GM21825 (cell line): ENCODE data around the gene ATG3.
"Not testable (repeated sequence)": the region's sequence is repeated elsewhere in the genome, so short reads cannot be mapped to it uniquely, and the experiment has no call there.

Experiments
- ATAC-seq: cut with Tn5 transposase; IDR thresholded peaks from one replicate; pipeline ENCODE4 v1.9.1; 2021; ENCODE audit warnings: mild to moderate bottlenecking, moderate library complexity; ENCODE audit not compliant: unreplicated experiment

The ATG3 gene

GRCh38 chr3:112498914-112499711, 62.6 kb downstream of the ATG3 start, which contains the start of gene BTLA:
BTLA (minus strand) TSS chr3:112499472; CDS start chr3:112499358, 114 bp downstream.
- ATAC-seq: peak; percentile 48

GRCh38 chr3:112497897-112498548, 63.7 kb downstream of the ATG3 start:
- ATAC-seq: no peak

GRCh38 chr3:112496366-112497067, 65.2 kb downstream of the ATG3 start:
- ATAC-seq: no peak

GRCh38 chr3:112494448-112494767, 67.4 kb downstream of the ATG3 start:
- not testable (repeated sequence) for ATAC-seq

- no peak for ATAC-seq
These were observed 69.6 kb downstream of the ATG3 start for GRCh38 chr3:112492124-112492523.

- no peak for ATAC-seq
These were observed 70.4 kb downstream of the ATG3 start for GRCh38 chr3:112491373-112491772.

- ATAC-seq: no peak
These were observed 71.9 kb downstream of the ATG3 start for GRCh38 chr3:112489674-112490479.

- ATAC-seq: no peak
These were observed 74.8 kb downstream of the ATG3 start for GRCh38 chr3:112486811-112487505.

- no peak for ATAC-seq
These were observed 77.4 kb downstream of the ATG3 start for GRCh38 chr3:112484352-112484751.

- no peak for ATAC-seq
These were observed 79.1 kb downstream of the ATG3 start for GRCh38 chr3:112482675-112483074.
